ENCODE measurements around the gene POLR1G. TPM values are rescaled to one million over a fixed set of nuclear protein-coding genes. Genes with fewer than 3 reads are reported as not detected.
"Not testable (repeated sequence)": the region's sequence is repeated elsewhere in the genome, so short reads cannot be mapped to it uniquely, and the experiment has no call there.

Gene POLR1G
- total RNA-seq, 5 donors from 2014 or later (not counting 1 experiment from before 2014, with no cell fraction given): 0.82 to 6.2 (median 5.0) TPM

- 98% methylated on average over 11 of the region's 15 CpGs for WGBS (ENCODE audit: insufficient coverage)
- ATAC-seq (replicated peaks in 1 of 4) (no peak), DNase-seq (no peak)
- Mint-ChIP-seq H3K4me1 (peaks cover 32 to 43% (median 32%) of the 10 kb centered on the region in 3 donors), H3K27me3 (peaks cover 5 to 10% of the 10 kb centered on the region in 2 donors), H3K4me3 (peak overlapping the region in 1 of 3 donors; percentile 0), H3K9me3 (no peaks in the 10 kb centered on the region), H3K36me3 (peaks cover 15% of the 10 kb centered on the region), H3K27ac (no peak overlapping the region)
- H3K27ac ChIP-seq (ENCODE audit: low read length): no peak overlapping the region
- peaks cover 0 to 17% of the 10 kb centered on the region in 2 experiments for H3K27me3 ChIP-seq (replicated peaks in 1 of 2; ENCODE audit: control insufficient read depth in 2 of 2, extremely low read depth in 1 of 2, insufficient read depth in 2 of 2, low read length in 1 of 2)
- peaks cover 3 to 35% of the 10 kb centered on the region in 2 experiments for H3K4me1 ChIP-seq (ENCODE audit: control insufficient read depth in 1 of 2, extremely low read depth in 1 of 2, insufficient read depth in 2 of 2, low read length in 2 of 2)
- ChIA-PET POLR2A (no interaction called here), CTCF (no interaction called here)
- H3K9me3 ChIP-seq: no peaks in the 10 kb centered on the region
- no peak overlapping the region for H3K4me3 ChIP-seq (ENCODE audit: control insufficient read depth in 1 of 2, extremely low read depth in 1 of 2, low read length in 1 of 2)
- H3K36me3 ChIP-seq (ENCODE audit: control insufficient read depth in 2 of 2, extremely low read depth in 1 of 2, insufficient read depth in 1 of 2, low read length in 1 of 2): peaks cover 0 to 10% of the 10 kb centered on the region in 2 donors
These were observed 2.5 kb downstream of the POLR1G start for GRCh38 chr19:45408830-45409556.

- H3K4me3 ChIP-seq (ENCODE audit: control insufficient read depth in 1 of 2, extremely low read depth in 1 of 2, low read length in 1 of 2): no peak overlapping the region
- peaks cover 2 to 29% of the 10 kb centered on the region in 2 experiments for H3K4me1 ChIP-seq (ENCODE audit: control insufficient read depth in 1 of 2, extremely low read depth in 1 of 2, insufficient read depth in 2 of 2, low read length in 2 of 2)
- no CpG with 5 or more reads among the region's 4 CpGs for WGBS (ENCODE audit: insufficient coverage)
- Mint-ChIP-seq H3K27ac (no peak overlapping the region), H3K9me3 (no peaks in the 10 kb centered on the region), H3K27me3 (peaks cover 0 to 5% of the 10 kb centered on the region in 2 donors), H3K36me3 (peaks cover 18% of the 10 kb centered on the region), H3K4me3 (no peak overlapping the region), H3K4me1 (peaks cover 26 to 37% (median 29%) of the 10 kb centered on the region in 3 donors)
- no peak for DNase-seq
- CTCF ChIA-PET: interaction anchor here in 1 of 2 donors (0.5 kb wide), 1 partner anchor 19 kb away, joined by 3 read pairs; no protein-coding TSS in a partner anchor
- peaks cover 0 to 11% of the 10 kb centered on the region in 2 experiments for H3K27me3 ChIP-seq (replicated peaks in 1 of 2; ENCODE audit: control insufficient read depth in 2 of 2, extremely low read depth in 1 of 2, insufficient read depth in 2 of 2, low read length in 1 of 2)
- H3K36me3 ChIP-seq (ENCODE audit: control insufficient read depth in 2 of 2, extremely low read depth in 1 of 2, insufficient read depth in 1 of 2, low read length in 1 of 2): peaks cover 0 to 15% of the 10 kb centered on the region in 2 donors
- ATAC-seq (replicated peaks in 1 of 4): no peak
- POLR2A ChIA-PET: no interaction called here
- H3K9me3 ChIP-seq: no peaks in the 10 kb centered on the region
- H3K27ac ChIP-seq (ENCODE audit: low read length): no peak overlapping the region
These were observed 3.1 kb downstream of the POLR1G start for GRCh38 chr19:45409557-45409920.

GRCh38 chr19:45410330-45410729 is 3.9 kb downstream of the POLR1G start:
- WGBS (ENCODE audit: insufficient coverage): no CpG with 5 or more reads among the region's 4 CpGs

GRCh38 chr19:45413497-45413896 is 7.1 kb downstream of the POLR1G start:
- no peak for DNase-seq
- Mint-ChIP-seq H3K9me3 (no peaks in the 10 kb centered on the region), H3K4me1 (peaks cover under 1 to 5% (median 3%) of the 10 kb centered on the region in 3 donors), H3K27me3 (no peaks in the 10 kb centered on the region), H3K4me3 (no peak overlapping the region), H3K27ac (no peak overlapping the region), H3K36me3 (peaks cover 29% of the 10 kb centered on the region)
- WGBS (ENCODE audit: insufficient coverage): 94% methylated on average over 4 of the region's 6 CpGs
- no peaks in the 10 kb centered on the region for H3K27me3 ChIP-seq (replicated peaks in 1 of 2; ENCODE audit: control insufficient read depth in 2 of 2, extremely low read depth in 1 of 2, insufficient read depth in 2 of 2, low read length in 1 of 2)
- no peak for ATAC-seq (replicated peaks in 1 of 4)
- CTCF ChIA-PET: interaction anchor here in 1 of 2 donors (0.6 kb wide), 1 partner anchor 390 kb away, joined by 3 read pairs; no protein-coding TSS in a partner anchor
- H3K36me3 ChIP-seq (ENCODE audit: control insufficient read depth in 2 of 2, extremely low read depth in 1 of 2, insufficient read depth in 1 of 2, low read length in 1 of 2): peaks cover 14 to 39% of the 10 kb centered on the region in 2 donors
- no peak overlapping the region for H3K4me3 ChIP-seq (ENCODE audit: control insufficient read depth in 1 of 2, extremely low read depth in 1 of 2, low read length in 1 of 2)
- H3K4me1 ChIP-seq (ENCODE audit: control insufficient read depth in 1 of 2, extremely low read depth in 1 of 2, insufficient read depth in 2 of 2, low read length in 2 of 2): no peaks in the 10 kb centered on the region
- H3K27ac ChIP-seq (ENCODE audit: low read length): no peak overlapping the region
- POLR2A ChIA-PET: no interaction called here
- no peaks in the 10 kb centered on the region for H3K9me3 ChIP-seq

More at GRCh38 chr19:45410330-45410729, 3.9 kb downstream of the POLR1G start:
- H3K36me3 ChIP-seq (ENCODE audit: control insufficient read depth in 2 of 2, extremely low read depth in 1 of 2, insufficient read depth in 1 of 2, low read length in 1 of 2): peaks cover 0 to 19% of the 10 kb centered on the region in 2 donors
- H3K4me3 Mint-ChIP-seq; H3K9me3 ChIP-seq; H3K27ac Mint-ChIP-seq; H3K4me3 ChIP-seq (ENCODE audit: control insufficient read depth in 1 of 2, extremely low read depth in 1 of 2, low read length in 1 of 2); H3K9me3 Mint-ChIP-seq; H3K27me3 Mint-ChIP-seq; ATAC-seq (replicated peaks in 1 of 4); H3K27me3 ChIP-seq (replicated peaks in 1 of 2; ENCODE audit: control insufficient read depth in 2 of 2, extremely low read depth in 1 of 2, insufficient read depth in 2 of 2, low read length in 1 of 2); POLR2A ChIA-PET; DNase-seq; H3K27ac ChIP-seq (ENCODE audit: low read length): not testable (repeated sequence)
- CTCF ChIA-PET: interaction anchor here in 1 of 2 donors (0.5 kb wide), 1 partner anchor 20 kb away, joined by 3 read pairs; no protein-coding TSS in a partner anchor
- Mint-ChIP-seq H3K36me3 (peaks cover 21% of the 10 kb centered on the region), H3K4me1 (peaks cover 19 to 29% (median 21%) of the 10 kb centered on the region in 3 donors)
- H3K4me1 ChIP-seq (ENCODE audit: control insufficient read depth in 1 of 2, extremely low read depth in 1 of 2, insufficient read depth in 2 of 2, low read length in 2 of 2): peaks cover 0 to 21% of the 10 kb centered on the region in 2 experiments

- POLR2A ChIA-PET: no interaction called here
- Histone ChIP-seq H3K4me3 (ENCODE audit: control insufficient read depth in 1 of 2, extremely low read depth in 1 of 2, low read length in 1 of 2) (no peak overlapping the region), H3K9me3 (no peaks in the 10 kb centered on the region), H3K27me3 (replicated peaks in 1 of 2; ENCODE audit: control insufficient read depth in 2 of 2, extremely low read depth in 1 of 2, insufficient read depth in 2 of 2, low read length in 1 of 2) (no peaks in the 10 kb centered on the region), H3K36me3 (ENCODE audit: control insufficient read depth in 2 of 2, extremely low read depth in 1 of 2, insufficient read depth in 1 of 2, low read length in 1 of 2) (peaks cover 14 to 43% of the 10 kb centered on the region in 2 donors), H3K27ac (ENCODE audit: low read length) (no peak overlapping the region), H3K4me1 (ENCODE audit: control insufficient read depth in 1 of 2, extremely low read depth in 1 of 2, insufficient read depth in 2 of 2, low read length in 2 of 2) (peaks cover 7 to 8% of the 10 kb centered on the region in 2 experiments)
- Mint-ChIP-seq H3K27ac (no peak overlapping the region), H3K27me3 (no peaks in the 10 kb centered on the region), H3K9me3 (no peaks in the 10 kb centered on the region), H3K36me3 (peaks cover 33% of the 10 kb centered on the region), H3K4me1 (peaks cover 0 to 12% (median 5%) of the 10 kb centered on the region in 3 donors), H3K4me3 (no peak overlapping the region)
- CTCF ChIA-PET: interaction anchor here in 1 of 2 donors (0.7 kb wide), 1 partner anchor 236 kb away, joined by 4 read pairs; the partner anchor contains the start of gene TRAPPC6A
- DNase-seq (no peak), ATAC-seq (replicated peaks in 1 of 4) (no peak)
- 91% methylated on average over 8 of the region's 8 CpGs for WGBS (ENCODE audit: insufficient coverage)
These were observed 8.0 kb downstream of the POLR1G start for GRCh38 chr19:45414468-45414867.

GRCh38 chr19:45417151-45417550 is 10.7 kb downstream of the POLR1G start:
- Mint-ChIP-seq H3K4me3 (no peak overlapping the region), H3K27ac (no peak overlapping the region), H3K36me3 (peaks cover 39% of the 10 kb centered on the region), H3K9me3 (no peaks in the 10 kb centered on the region), H3K4me1 (peaks cover 4 to 28% (median 19%) of the 10 kb centered on the region in 3 donors), H3K27me3 (no peaks in the 10 kb centered on the region)
- Histone ChIP-seq H3K27me3 (replicated peaks in 1 of 2; ENCODE audit: control insufficient read depth in 2 of 2, extremely low read depth in 1 of 2, insufficient read depth in 2 of 2, low read length in 1 of 2) (no peaks in the 10 kb centered on the region), H3K27ac (ENCODE audit: low read length) (no peak overlapping the region), H3K9me3 (no peaks in the 10 kb centered on the region), H3K4me3 (ENCODE audit: control insufficient read depth in 1 of 2, extremely low read depth in 1 of 2, low read length in 1 of 2) (no peak overlapping the region), H3K36me3 (ENCODE audit: control insufficient read depth in 2 of 2, extremely low read depth in 1 of 2, insufficient read depth in 1 of 2, low read length in 1 of 2) (peaks cover 18 to 52% of the 10 kb centered on the region in 2 donors), H3K4me1 (ENCODE audit: control insufficient read depth in 1 of 2, extremely low read depth in 1 of 2, insufficient read depth in 2 of 2, low read length in 2 of 2) (peaks cover 14 to 25% of the 10 kb centered on the region in 2 experiments)
- 81% methylated on average over 4 of the region's 4 CpGs for WGBS (ENCODE audit: insufficient coverage)
- ATAC-seq (replicated peaks in 1 of 4) (no peak), DNase-seq (no peak)
- ChIA-PET POLR2A (no interaction called here), CTCF (no interaction called here)
